HepG2 (cell line): ENCODE data around the gene TMEM100. TPM values are rescaled to one million over a fixed set of nuclear protein-coding genes. Genes with fewer than 3 reads are reported as not detected.

Experiments used
- ATAC-seq: fragments of 200-7000 bp; cut with Tn5 transposase; 3 replicates; pipeline ENCODE4 v1.9.1; 2020; ENCODE audit warnings: mild to moderate bottlenecking, moderate library complexity
- BruUV-seq: library from RNA; stranded (reverse); fragments of 400-500 nt; replicated peaks from 2 replicates; lab custom pipeline; 2021; lab: Mats Ljungman, UMichigan
- CTCF ChIA-PET: fragments of 300-600 bp; formaldehyde crosslinking; extraction: SDS; loops from one replicate; lab custom pipeline; 2021; ENCODE audit warnings: low total read pairs, inconsistent platforms, low intra/inter-chr PET ratio; lab: Yijun Ruan, JAX
- POLR2A ChIA-PET: fragments of 350-600 bp; sonication (Branson Sonifier 250); formaldehyde crosslinking; loops from one replicate; lab custom pipeline; 2020; ENCODE audit warnings: antibody characterized with exemption, inconsistent platforms; lab: Yijun Ruan, JAX
- DNase-seq: peaks from one replicate; pipeline ENCODE4 v3.0.0-alpha.2; 2015; ENCODE audit warnings: low spot score
- FAIRE-seq: peaks from 3 replicates; lab custom pipeline; 2011; peaks lifted over from hg19 to GRCh38; lab: Jason Lieb, UNC
- H2AFZ ChIP-seq: one replicate; pipeline ENCODE4 v1.6.1; 2011; ENCODE audit warnings: low read length, inconsistent platforms
- H3K27ac ChIP-seq: fragments of 300-600 bp; 3 replicates; pipeline ENCODE4 v1.8.0; 2011; ENCODE audit warnings: mixed run types, mild to moderate bottlenecking, mixed read lengths, low read length, inconsistent platforms; ENCODE audit not compliant: insufficient read depth; ENCODE audit errors: extremely low read length
- H3K27me3 ChIP-seq, 2 experiments: fragments of 200-600 bp in 1 of 2; 2 replicates in 1 of 2; 3 replicates in 1 of 2; pipeline versions ENCODE4 v1.6.0 to v1.8.0; 2011; ENCODE audit warnings: low read length in 2 of 2, mild to moderate bottlenecking in 2 of 2, moderate library complexity in 2 of 2, inconsistent platforms in 1 of 2; ENCODE audit not compliant: insufficient read depth in 2 of 2, control insufficient read depth in 1 of 2
- H3K36me3 ChIP-seq, 2 experiments: fragments of 200-600 bp in 1 of 2; replicated peaks in 1 of 2; 2 replicates in 1 of 2; 3 replicates in 1 of 2; pipeline versions ENCODE4 v1.5.1 to v1.8.0; 2011; ENCODE audit warnings: low read length in 2 of 2, inconsistent platforms in 1 of 2; ENCODE audit not compliant: insufficient read depth in 2 of 2, control insufficient read depth in 1 of 2
- H3K4me1 ChIP-seq: 2 replicates; pipeline ENCODE4 v1.5.1; 2012; ENCODE audit warnings: low read length, inconsistent platforms; ENCODE audit not compliant: insufficient read depth
- H3K4me2 ChIP-seq: 2 replicates; pipeline ENCODE4 v1.6.0; 2011; ENCODE audit warnings: low read depth, low read length, inconsistent platforms
- H3K4me3 ChIP-seq, 3 experiments: fragments of 200-600 bp in 1 of 3; sonication (generic), shearing (Covaris generic) in 1 of 3; replicated peaks in 1 of 3; 2 replicates each; pipeline ENCODE4 v1.5.1; 2011 to 2016; ENCODE audit warnings: low read length in 3 of 3, inconsistent platforms in 2 of 3, low read depth in 2 of 3, mild to moderate bottlenecking in 2 of 3, control low read depth in 1 of 3, mixed read lengths in 1 of 3; ENCODE audit not compliant: insufficient read depth in 1 of 3
- H3K79me2 ChIP-seq: one replicate; pipeline ENCODE4 v1.6.1; 2011; ENCODE audit warnings: low read length, inconsistent platforms; ENCODE audit not compliant: insufficient read depth
- H3K9ac ChIP-seq: 2 replicates; pipeline ENCODE4 v1.6.0; 2011; ENCODE audit warnings: mild to moderate bottlenecking, low read depth, low read length, inconsistent platforms; ENCODE audit not compliant: insufficient read depth
- H3K9me3 ChIP-seq: 2 replicates; pipeline ENCODE4 v1.5.1; 2012; ENCODE audit warnings: mild to moderate bottlenecking, low read length
- H4K20me1 ChIP-seq: 2 replicates; pipeline ENCODE4 v1.6.0; 2011; ENCODE audit warnings: inconsistent platforms, mild to moderate bottlenecking, low read length, moderate library complexity; ENCODE audit not compliant: insufficient read depth
- BRCA1 ChIP-seq: sonication (generic); formaldehyde crosslinking; IDR thresholded peaks from 2 replicates; pipeline ENCODE4 v1.4.0; 2020; ENCODE audit warnings: missing genetic modification reagents
- ESRRA ChIP-seq: sonication (generic); formaldehyde crosslinking; IDR thresholded peaks from 2 replicates; pipeline ENCODE4 v1.5.1; 2020; ENCODE audit warnings: mild to moderate bottlenecking, low read depth, missing genetic modification reagents
- FOXA1 ChIP-seq, 2 experiments: fragments of 450-650 bp in 1 of 2; sonication (generic) in 1 of 2; formaldehyde crosslinking in 1 of 2; IDR thresholded peaks; 2 replicates each; pipeline versions ENCODE4 v1.4.0 to v1.6.1; 2016 to 2020; ENCODE audit warnings: missing genetic modification reagents in 1 of 2
- POLR2A ChIP-seq, 2 experiments: IDR thresholded peaks; 2 replicates each; pipeline ENCODE4 v1.6.1; 2011; ENCODE audit warnings: low read depth in 2 of 2, low read length in 2 of 2, mild to moderate bottlenecking in 1 of 2, moderate library complexity in 1 of 2; ENCODE audit not compliant: insufficient read depth in 1 of 2
- SNAI1 ChIP-seq: sonication (generic); formaldehyde crosslinking; IDR thresholded peaks from 2 replicates; pipeline ENCODE4 v1.5.0; 2020; ENCODE audit warnings: mild to moderate bottlenecking, missing genetic modification reagents, borderline replicate concordance
- ZNF343 ChIP-seq: sonication (generic); formaldehyde crosslinking; IDR thresholded peaks from 2 replicates; pipeline ENCODE4 v1.4.0; 2020; ENCODE audit warnings: mild to moderate bottlenecking, missing genetic modification reagents
- ZNF556 ChIP-seq: sonication (generic); formaldehyde crosslinking; IDR thresholded peaks from 2 replicates; pipeline ENCODE4 v1.4.0; 2020; ENCODE audit warnings: mild to moderate bottlenecking, missing genetic modification reagents, borderline replicate concordance
- WGBS: methylation state at CpG from one replicate; pipeline ENCODE4 v1.1.6; 2017; ENCODE audit warnings: low lambda C conversion rate; 5-methylcytosine and 5-hydroxymethylcytosine counted together
- in situ Hi-C: cut with HindIII; loops from 2 replicates; pipeline ENCODE4 v1.10.0; 2017; ENCODE audit warnings: low pct_unique_long_range_greater_than_20kb; ENCODE audit not compliant: extremely low pct_ligation_motif_present
- intact Hi-C: fragments of 100-400 bp; cut with micrococcal nuclease; formaldehyde crosslinking; loops from one replicate; pipeline ENCODE4 v1.10.0; 2022; ENCODE audit not compliant: unreplicated experiment
- polyA plus RNA-seq, 8 experiments: library from polyadenylated mRNA; depleted of rRNA in 3 of 8; stranded (reverse) in 7 of 8; unstranded in 1 of 8; fragments of >200 nt; fragmentation: Illumina TruSeq in 4 of 8; extraction: Trizol in 4 of 8; gene quantifications; 2 replicates each; pipeline versions ENCODE4 v1.2.1 to v1.2.3, GENCODE V29; 2011 to 2016; ENCODE audit warnings: low read depth in 4 of 8, missing spikeins in 1 of 8, mixed read lengths in 1 of 8; ENCODE audit not compliant: insufficient read depth in 1 of 8
- total RNA-seq, 5 experiments: library from RNA; depleted of rRNA; stranded (reverse); fragments of >200 nt; fragmentation: Illumina TruSeq; extraction: Trizol; gene quantifications; 2 replicates each; pipeline ENCODE4 v1.2.3, GENCODE V29; 2016; ENCODE audit warnings: low read depth in 1 of 5
- TF ChIP-seq, protein P1 (sequence below): sonication (generic); formaldehyde crosslinking; IDR thresholded peaks from 2 replicates; pipeline ENCODE4 v1.4.0; 2020; ENCODE audit warnings: missing genetic modification reagents, borderline replicate concordance
- TF ChIP-seq, protein P2 (sequence below): sonication (generic); formaldehyde crosslinking; IDR thresholded peaks from 2 replicates; pipeline ENCODE4 v1.4.0; 2020; ENCODE audit warnings: missing genetic modification reagents, borderline replicate concordance

TMEM100 gene
- total and polyA plus RNA-seq, 2 of the 13 experiments (the other 11 are each of a cell fraction or from before 2014, with no cell fraction given) = not detected

DNA sequence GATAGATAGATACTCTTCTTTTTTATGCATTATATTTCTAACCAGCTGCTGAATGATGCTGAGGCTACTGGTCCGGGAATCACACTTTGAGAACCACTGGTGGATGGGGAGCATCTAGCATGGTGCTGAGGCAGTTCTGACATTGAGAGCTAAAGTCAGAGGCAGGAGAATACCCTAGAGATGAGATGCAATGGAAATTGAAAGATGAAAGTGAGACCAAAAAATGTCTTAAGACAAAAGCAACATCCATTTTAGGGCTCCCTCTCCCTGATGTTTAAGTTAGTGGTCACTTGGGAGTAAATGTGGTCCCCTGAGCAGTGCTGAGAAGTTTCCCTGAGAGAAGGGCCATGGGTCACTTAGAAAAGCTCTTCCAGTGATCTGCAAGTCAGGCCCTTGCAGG lies 35.0 kb upstream of the TMEM100 start:
- Histone ChIP-seq H4K20me1 (no peaks in the 10 kb centered on the region), H3K4me2 (no peak overlapping the region), H2AFZ (no peak overlapping the region), H3K79me2 (peaks cover 5% of the 10 kb centered on the region), H3K4me3 (no peak overlapping the region), H3K4me1 (peaks cover 50% of the 10 kb centered on the region), H3K27me3 (no peaks in the 10 kb centered on the region), H3K9me3 (no peaks in the 10 kb centered on the region), H3K36me3 (peaks cover 0 to 11% of the 10 kb centered on the region in 2 experiments; a peak in 1 of 5 replicates), H3K27ac (no peak overlapping the region), H3K9ac (no peak overlapping the region)
- no peak for DNase-seq
- no TSS peak for BruUV-seq
- POLR2A ChIA-PET = no interaction called here
- intact Hi-C loops (loop anchor here (10.0 kb wide), 1 partner anchor 363 kb away; no protein-coding TSS in a partner anchor), in situ Hi-C loops (loop anchor here (25.0 kb wide), 1 partner anchor 370 kb away; no protein-coding TSS in a partner anchor)
- no peak for FAIRE-seq
- ATAC-seq = no peak
- TF ChIP-seq ESRRA (CRISPR knock-in tag) (no peak), ZNF556 (no peak), FOXA1 (IDR thresholded peaks at IDR 0.05) (no peak), FOXA1 (CRISPR knock-in tag; IDR thresholded peaks at IDR 0.05) (no peak), POLR2A (IDR thresholded peaks at IDR 0.05; ENCODE audit: insufficient read depth in 1 of 2, low read depth in 2 of 2, low read length in 2 of 2) (no peak), ZNF343 (CRISPR knock-in tag) (no peak), SNAI1 (CRISPR knock-in tag) (no peak), BRCA1 (CRISPR knock-in tag) (no peak)
- TF ChIP-seq, protein P1, sequence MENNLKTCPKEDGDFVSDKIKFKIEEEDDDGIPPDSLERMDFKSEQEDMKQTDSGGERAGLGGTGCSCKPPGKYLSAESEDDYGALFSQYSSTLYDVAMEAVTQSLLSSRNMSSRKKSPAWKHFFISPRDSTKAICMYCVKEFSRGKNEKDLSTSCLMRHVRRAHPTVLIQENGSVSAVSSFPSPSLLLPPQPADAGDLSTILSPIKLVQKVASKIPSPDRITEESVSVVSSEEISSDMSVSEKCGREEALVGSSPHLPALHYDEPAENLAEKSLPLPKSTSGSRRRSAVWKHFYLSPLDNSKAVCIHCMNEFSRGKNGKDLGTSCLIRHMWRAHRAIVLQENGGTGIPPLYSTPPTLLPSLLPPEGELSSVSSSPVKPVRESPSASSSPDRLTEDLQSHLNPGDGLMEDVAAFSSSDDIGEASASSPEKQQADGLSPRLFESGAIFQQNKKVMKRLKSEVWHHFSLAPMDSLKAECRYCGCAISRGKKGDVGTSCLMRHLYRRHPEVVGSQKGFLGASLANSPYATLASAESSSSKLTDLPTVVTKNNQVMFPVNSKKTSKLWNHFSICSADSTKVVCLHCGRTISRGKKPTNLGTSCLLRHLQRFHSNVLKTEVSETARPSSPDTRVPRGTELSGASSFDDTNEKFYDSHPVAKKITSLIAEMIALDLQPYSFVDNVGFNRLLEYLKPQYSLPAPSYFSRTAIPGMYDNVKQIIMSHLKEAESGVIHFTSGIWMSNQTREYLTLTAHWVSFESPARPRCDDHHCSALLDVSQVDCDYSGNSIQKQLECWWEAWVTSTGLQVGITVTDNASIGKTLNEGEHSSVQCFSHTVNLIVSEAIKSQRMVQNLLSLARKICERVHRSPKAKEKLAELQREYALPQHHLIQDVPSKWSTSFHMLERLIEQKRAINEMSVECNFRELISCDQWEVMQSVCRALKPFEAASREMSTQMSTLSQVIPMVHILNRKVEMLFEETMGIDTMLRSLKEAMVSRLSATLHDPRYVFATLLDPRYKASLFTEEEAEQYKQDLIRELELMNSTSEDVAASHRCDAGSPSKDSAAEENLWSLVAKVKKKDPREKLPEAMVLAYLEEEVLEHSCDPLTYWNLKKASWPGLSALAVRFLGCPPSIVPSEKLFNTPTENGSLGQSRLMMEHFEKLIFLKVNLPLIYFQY (CRISPR knock-in tag) = no peak
- TF ChIP-seq, protein P2, sequence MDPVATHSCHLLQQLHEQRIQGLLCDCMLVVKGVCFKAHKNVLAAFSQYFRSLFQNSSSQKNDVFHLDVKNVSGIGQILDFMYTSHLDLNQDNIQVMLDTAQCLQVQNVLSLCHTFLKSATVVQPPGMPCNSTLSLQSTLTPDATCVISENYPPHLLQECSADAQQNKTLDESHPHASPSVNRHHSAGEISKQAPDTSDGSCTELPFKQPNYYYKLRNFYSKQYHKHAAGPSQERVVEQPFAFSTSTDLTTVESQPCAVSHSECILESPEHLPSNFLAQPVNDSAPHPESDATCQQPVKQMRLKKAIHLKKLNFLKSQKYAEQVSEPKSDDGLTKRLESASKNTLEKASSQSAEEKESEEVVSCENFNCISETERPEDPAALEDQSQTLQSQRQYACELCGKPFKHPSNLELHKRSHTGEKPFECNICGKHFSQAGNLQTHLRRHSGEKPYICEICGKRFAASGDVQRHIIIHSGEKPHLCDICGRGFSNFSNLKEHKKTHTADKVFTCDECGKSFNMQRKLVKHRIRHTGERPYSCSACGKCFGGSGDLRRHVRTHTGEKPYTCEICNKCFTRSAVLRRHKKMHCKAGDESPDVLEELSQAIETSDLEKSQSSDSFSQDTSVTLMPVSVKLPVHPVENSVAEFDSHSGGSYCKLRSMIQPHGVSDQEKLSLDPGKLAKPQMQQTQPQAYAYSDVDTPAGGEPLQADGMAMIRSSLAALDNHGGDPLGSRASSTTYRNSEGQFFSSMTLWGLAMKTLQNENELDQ (CRISPR knock-in tag) = no peak
- 100% methylated on average over 1 of the region's 1 CpG for WGBS
- CTCF ChIA-PET = no interaction called here
